D721Med (cell line): Measurements from ENCODE around the gene RASL10B.

Experiments
- DNase-seq: peaks from one replicate; pipeline ENCODE4 v3.0.0; 2011; ENCODE audit warnings: low spot score; ENCODE audit not compliant: insufficient read length
- FAIRE-seq: peaks from 2 replicates; lab custom pipeline; 2011; peaks lifted over from hg19 to GRCh38; lab: Jason Lieb, UNC
- TF ChIP-seq, protein P1 (sequence below): IDR thresholded peaks from 2 replicates; pipeline ENCODE4 v1.5.1; 2012; ENCODE audit warnings: mild to moderate bottlenecking, control low read depth; ENCODE audit not compliant: insufficient read depth; ENCODE audit errors: missing control alignments

RASL10B gene

DNA sequence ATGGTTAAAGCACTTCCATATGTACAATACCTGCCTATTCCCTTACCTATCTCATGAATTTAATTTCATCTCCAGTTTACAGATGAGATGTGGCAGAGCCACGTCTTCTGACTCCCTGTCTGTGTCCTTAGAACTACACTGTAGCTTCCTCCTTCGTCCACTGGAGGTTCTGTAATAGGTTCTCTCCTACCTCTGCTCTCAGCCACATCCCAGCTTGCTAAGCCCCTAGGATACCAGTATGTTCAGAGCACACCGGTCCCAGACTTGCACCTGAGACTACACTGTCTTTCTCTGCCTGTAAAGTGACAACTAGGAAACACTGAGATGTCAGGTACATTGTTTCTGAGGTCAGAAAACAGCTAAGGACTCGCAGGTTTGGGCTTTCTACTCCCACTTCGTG is 3.8 kb upstream of the RASL10B start:
- TF ChIP-seq, protein P1, sequence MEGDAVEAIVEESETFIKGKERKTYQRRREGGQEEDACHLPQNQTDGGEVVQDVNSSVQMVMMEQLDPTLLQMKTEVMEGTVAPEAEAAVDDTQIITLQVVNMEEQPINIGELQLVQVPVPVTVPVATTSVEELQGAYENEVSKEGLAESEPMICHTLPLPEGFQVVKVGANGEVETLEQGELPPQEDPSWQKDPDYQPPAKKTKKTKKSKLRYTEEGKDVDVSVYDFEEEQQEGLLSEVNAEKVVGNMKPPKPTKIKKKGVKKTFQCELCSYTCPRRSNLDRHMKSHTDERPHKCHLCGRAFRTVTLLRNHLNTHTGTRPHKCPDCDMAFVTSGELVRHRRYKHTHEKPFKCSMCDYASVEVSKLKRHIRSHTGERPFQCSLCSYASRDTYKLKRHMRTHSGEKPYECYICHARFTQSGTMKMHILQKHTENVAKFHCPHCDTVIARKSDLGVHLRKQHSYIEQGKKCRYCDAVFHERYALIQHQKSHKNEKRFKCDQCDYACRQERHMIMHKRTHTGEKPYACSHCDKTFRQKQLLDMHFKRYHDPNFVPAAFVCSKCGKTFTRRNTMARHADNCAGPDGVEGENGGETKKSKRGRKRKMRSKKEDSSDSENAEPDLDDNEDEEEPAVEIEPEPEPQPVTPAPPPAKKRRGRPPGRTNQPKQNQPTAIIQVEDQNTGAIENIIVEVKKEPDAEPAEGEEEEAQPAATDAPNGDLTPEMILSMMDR = no peak
- FAIRE-seq (no peak), DNase-seq (no peak)

DNA sequence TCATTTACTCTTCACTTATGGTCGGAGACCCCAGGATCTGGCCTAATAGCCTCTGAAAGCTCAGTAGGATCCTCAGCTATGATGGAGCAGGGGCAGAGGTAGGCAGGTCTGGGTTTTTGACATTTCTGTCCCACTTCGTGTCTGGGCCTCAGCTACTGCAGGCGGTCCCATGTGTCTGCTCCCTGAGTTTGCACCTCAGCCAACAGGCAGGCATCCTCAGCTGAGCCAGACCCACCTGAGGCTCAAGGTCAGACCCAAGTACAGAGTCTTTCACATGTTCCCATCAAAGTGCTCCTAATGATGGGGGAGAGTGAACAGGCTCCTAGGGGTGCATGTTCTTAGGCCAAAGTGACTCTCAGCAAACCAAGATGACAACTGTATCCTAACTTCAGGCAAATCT is 2.9 kb upstream of the RASL10B start:
- no peak for DNase-seq
- FAIRE-seq = no peak
- TF ChIP-seq, protein P1 = no peak

- DNase-seq (no peak), FAIRE-seq (no peak)
- TF ChIP-seq, protein P1 = no peak
Observed at GRCh38 chr17:35729405-35729833, 2.0 kb upstream of the RASL10B start.

- no peak for DNase-seq
- TF ChIP-seq, protein P1 = no peak
- no peak for FAIRE-seq
Observed at GRCh38 chr17:35730400-35731005, 936 bp upstream of the RASL10B start.

GRCh38 chr17:35731917-35732805 is 722 bp downstream of the RASL10B start:
- no peak for FAIRE-seq
- TF ChIP-seq, protein P1 = no peak
- no peak for DNase-seq

GRCh38 chr17:35732806-35733136 is 1.3 kb downstream of the RASL10B start:
- DNase-seq (no peak), FAIRE-seq (no peak)
- TF ChIP-seq, protein P1 = no peak

DNA sequence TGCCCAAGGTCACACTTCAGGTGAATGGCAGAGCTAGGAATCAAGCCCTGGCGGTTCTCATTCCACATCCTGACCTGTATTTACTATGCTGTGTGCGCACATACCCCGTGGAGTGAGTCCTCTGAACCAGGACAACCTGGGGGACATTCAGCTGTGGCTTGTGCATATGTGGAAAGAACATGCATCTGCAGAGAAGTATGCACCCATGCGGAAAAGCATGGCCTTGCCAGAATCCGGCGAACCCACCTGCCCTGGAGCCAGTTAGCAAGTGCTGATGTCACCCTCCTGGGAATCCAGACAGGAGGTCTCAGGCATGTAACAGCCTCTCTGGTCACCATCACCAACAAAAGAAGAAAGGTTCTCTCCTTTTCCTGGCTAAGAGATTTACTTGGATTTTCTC is 1.9 kb downstream of the RASL10B start:
- TF ChIP-seq, protein P1 = no peak
- no peak for FAIRE-seq
- no peak for DNase-seq
